Retina (tissue), 1 donor: Measurements from ENCODE around the gene RERE.
A peak's percentile ranks its signal among the peaks of the same experiment; 100 is the strongest.
"Not testable (repeated sequence)": the region's sequence is repeated elsewhere in the genome, so short reads cannot be mapped to it uniquely, and the experiment has no call there.

Experiments used
- DNase-seq: peaks from one replicate; pipeline ENCODE4 v3.0.0-alpha.2; 2016

RERE gene

GRCh38 chr1:8747879-8748825 lies 69.3 kb downstream of the RERE start:
- no peak for DNase-seq

- DNase-seq: no peak
These were observed 70.9 kb downstream of the RERE start for GRCh38 chr1:8746554-8746953.

- DNase-seq: no peak
These were observed 71.6 kb downstream of the RERE start for GRCh38 chr1:8745749-8746390.

- no peak for DNase-seq
These were observed 72.1 kb downstream of the RERE start for GRCh38 chr1:8745346-8745745.

- DNase-seq: no peak
These were observed 75.2 kb downstream of the RERE start for GRCh38 chr1:8742022-8742924.

GRCh38 chr1:8740034-8740449 lies 77.4 kb downstream of the RERE start:
- DNase-seq: no peak

- no peak for DNase-seq
These were observed 78.1 kb downstream of the RERE start for GRCh38 chr1:8739377-8739776.

- no peak for DNase-seq
These were observed 80.5 kb downstream of the RERE start for GRCh38 chr1:8736927-8737326.

GRCh38 chr1:8733484-8733883 lies 84.0 kb downstream of the RERE start:
- DNase-seq: no peak

GRCh38 chr1:8731162-8731561 lies 86.3 kb downstream of the RERE start:
- no peak for DNase-seq

- DNase-seq: no peak
These were observed 89.0 kb downstream of the RERE start for GRCh38 chr1:8728464-8728863.

GRCh38 chr1:8727809-8728213 lies 89.6 kb downstream of the RERE start:
- peak; percentile 32 for DNase-seq

GRCh38 chr1:8727316-8727715 lies 90.1 kb downstream of the RERE start:
- not testable (repeated sequence) for DNase-seq

- peak; percentile 25 for DNase-seq
These were observed 90.6 kb downstream of the RERE start for GRCh38 chr1:8726801-8727186.

GRCh38 chr1:8723010-8723409 lies 94.4 kb downstream of the RERE start:
- DNase-seq: no peak

GRCh38 chr1:8722366-8722765 lies 95.1 kb downstream of the RERE start:
- DNase-seq: no peak

- no peak for DNase-seq
These were observed 95.6 kb downstream of the RERE start for GRCh38 chr1:8721679-8722324.

GRCh38 chr1:8720347-8720746 lies 97.1 kb downstream of the RERE start:
- no peak for DNase-seq

GRCh38 chr1:8718850-8719361 lies 98.5 kb downstream of the RERE start:
- peak; percentile 54 for DNase-seq

- no peak for DNase-seq
These were observed 100.3 kb downstream of the RERE start for GRCh38 chr1:8717148-8717547.

GRCh38 chr1:8716238-8716637 lies 101.2 kb downstream of the RERE start:
- DNase-seq: no peak

- no peak for DNase-seq
These were observed 103.3 kb downstream of the RERE start for GRCh38 chr1:8714173-8714572.
